Measurements from ENCODE around the gene GCSAML. TPM values are rescaled to one million over a fixed set of nuclear protein-coding genes. Genes with fewer than 3 reads are reported as not detected.

Gene GCSAML
- polyA plus RNA-seq, 4 donors: 0.07 to 0.81 (median 0.18) TPM; not detected in 1

GRCh38 chr1:247551721-247552120 is 2.8 kb downstream of the GCSAML start:
- Histone ChIP-seq H3K27me3 (ENCODE audit: control insufficient read depth in 3 of 3, insufficient read depth in 3 of 3, low read length in 3 of 3) (no peaks in the 10 kb centered on the region), H3K4me3 (ENCODE audit: low read depth in 1 of 3, low read length in 3 of 3) (no peak overlapping the region), H3K36me3 (ENCODE audit: control insufficient read depth in 3 of 3, insufficient read depth in 2 of 3, low read depth in 1 of 3, low read length in 3 of 3) (no peaks in the 10 kb centered on the region), H3K4me1 (ENCODE audit: control insufficient read depth in 3 of 3, insufficient read depth in 2 of 3, low read depth in 1 of 3, low read length in 2 of 3) (no peaks in the 10 kb centered on the region), H3K9me3 (ENCODE audit: control insufficient read depth in 2 of 2, insufficient read depth in 1 of 2, low read depth in 1 of 2, low read length in 1 of 2) (no peaks in the 10 kb centered on the region), H3K27ac (ENCODE audit: low read depth in 1 of 3, low read length in 2 of 3) (no peak overlapping the region)
- WGBS, 3 donors: 53 to 71% (median 62%) methylated on average over 1 of the region's 1 CpG
- no peak for FAIRE-seq
- no peak for DNase-seq

- Histone ChIP-seq H3K36me3 (ENCODE audit: control insufficient read depth in 3 of 3, insufficient read depth in 2 of 3, low read depth in 1 of 3, low read length in 3 of 3) (no peaks in the 10 kb centered on the region), H3K4me1 (ENCODE audit: control insufficient read depth in 3 of 3, insufficient read depth in 2 of 3, low read depth in 1 of 3, low read length in 2 of 3) (no peaks in the 10 kb centered on the region), H3K9me3 (ENCODE audit: control insufficient read depth in 2 of 2, insufficient read depth in 1 of 2, low read depth in 1 of 2, low read length in 1 of 2) (no peaks in the 10 kb centered on the region), H3K4me3 (ENCODE audit: low read depth in 1 of 3, low read length in 3 of 3) (no peak overlapping the region), H3K27ac (ENCODE audit: low read depth in 1 of 3, low read length in 2 of 3) (no peak overlapping the region), H3K27me3 (ENCODE audit: control insufficient read depth in 3 of 3, insufficient read depth in 3 of 3, low read length in 3 of 3) (no peaks in the 10 kb centered on the region)
- WGBS, 3 donors: 67 to 77% (median 73%) methylated on average over 2 of the region's 2 CpGs
- FAIRE-seq (no peak), DNase-seq (no peak)
Observed at GRCh38 chr1:247552231-247552630, 3.3 kb downstream of the GCSAML start.

GRCh38 chr1:247557926-247558674 is 9.2 kb downstream of the GCSAML start:
- Histone ChIP-seq H3K9me3 (ENCODE audit: control insufficient read depth in 2 of 2, insufficient read depth in 1 of 2, low read depth in 1 of 2, low read length in 1 of 2) (no peaks in the 10 kb centered on the region), H3K27ac (ENCODE audit: low read depth in 1 of 3, low read length in 2 of 3) (no peak overlapping the region), H3K4me1 (ENCODE audit: control insufficient read depth in 3 of 3, insufficient read depth in 2 of 3, low read depth in 1 of 3, low read length in 2 of 3) (no peaks in the 10 kb centered on the region), H3K27me3 (ENCODE audit: control insufficient read depth in 3 of 3, insufficient read depth in 3 of 3, low read length in 3 of 3) (no peaks in the 10 kb centered on the region), H3K36me3 (ENCODE audit: control insufficient read depth in 3 of 3, insufficient read depth in 2 of 3, low read depth in 1 of 3, low read length in 3 of 3) (no peaks in the 10 kb centered on the region), H3K4me3 (ENCODE audit: low read depth in 1 of 3, low read length in 3 of 3) (no peak overlapping the region)
- WGBS, 3 donors: 77 to 86% (median 83%) methylated on average over 2 of the region's 2 CpGs
- no peak for FAIRE-seq
- DNase-seq: no peak

- no peak for DNase-seq
- no peak for FAIRE-seq
- Histone ChIP-seq H3K27me3 (ENCODE audit: control insufficient read depth in 3 of 3, insufficient read depth in 3 of 3, low read length in 3 of 3) (no peaks in the 10 kb centered on the region), H3K27ac (ENCODE audit: low read depth in 1 of 3, low read length in 2 of 3) (no peak overlapping the region), H3K4me1 (ENCODE audit: control insufficient read depth in 3 of 3, insufficient read depth in 2 of 3, low read depth in 1 of 3, low read length in 2 of 3) (no peaks in the 10 kb centered on the region), H3K9me3 (ENCODE audit: control insufficient read depth in 2 of 2, insufficient read depth in 1 of 2, low read depth in 1 of 2, low read length in 1 of 2) (no peaks in the 10 kb centered on the region), H3K4me3 (ENCODE audit: low read depth in 1 of 3, low read length in 3 of 3) (no peak overlapping the region), H3K36me3 (ENCODE audit: control insufficient read depth in 3 of 3, insufficient read depth in 2 of 3, low read depth in 1 of 3, low read length in 3 of 3) (no peaks in the 10 kb centered on the region)
- 66 to 70% (median 68%) methylated on average over 10 of the region's 10 CpGs for WGBS, 3 donors
Observed at GRCh38 chr1:247561711-247562110, 12.8 kb downstream of the GCSAML start.

- Histone ChIP-seq H3K4me3 (ENCODE audit: low read depth in 1 of 3, low read length in 3 of 3) (no peak overlapping the region), H3K27me3 (ENCODE audit: control insufficient read depth in 3 of 3, insufficient read depth in 3 of 3, low read length in 3 of 3) (no peaks in the 10 kb centered on the region), H3K9me3 (ENCODE audit: control insufficient read depth in 2 of 2, insufficient read depth in 1 of 2, low read depth in 1 of 2, low read length in 1 of 2) (no peaks in the 10 kb centered on the region), H3K36me3 (ENCODE audit: control insufficient read depth in 3 of 3, insufficient read depth in 2 of 3, low read depth in 1 of 3, low read length in 3 of 3) (no peaks in the 10 kb centered on the region), H3K27ac (ENCODE audit: low read depth in 1 of 3, low read length in 2 of 3) (no peak overlapping the region), H3K4me1 (ENCODE audit: control insufficient read depth in 3 of 3, insufficient read depth in 2 of 3, low read depth in 1 of 3, low read length in 2 of 3) (no peaks in the 10 kb centered on the region)
- FAIRE-seq: no peak
- no peak for DNase-seq
- WGBS, 3 donors: 64 to 76% (median 73%) methylated on average over 9 of the region's 9 CpGs
Observed at GRCh38 chr1:247562198-247562597, 13.3 kb downstream of the GCSAML start.

- FAIRE-seq: no peak
- 36 to 61% (median 44%) methylated on average over 1 of the region's 1 CpG for WGBS, 3 donors
- H3K9me3 ChIP-seq (ENCODE audit: control insufficient read depth in 2 of 2, insufficient read depth in 1 of 2, low read depth in 1 of 2, low read length in 1 of 2): peaks cover 0 to 3% of the 10 kb centered on the region in 2 donors
- H3K27ac ChIP-seq (ENCODE audit: low read depth in 1 of 3, low read length in 2 of 3): no peak overlapping the region
- no peaks in the 10 kb centered on the region for H3K27me3 ChIP-seq (ENCODE audit: control insufficient read depth in 3 of 3, insufficient read depth in 3 of 3, low read length in 3 of 3)
- no peaks in the 10 kb centered on the region for H3K36me3 ChIP-seq (ENCODE audit: control insufficient read depth in 3 of 3, insufficient read depth in 2 of 3, low read depth in 1 of 3, low read length in 3 of 3)
- no peak overlapping the region for H3K4me3 ChIP-seq (ENCODE audit: low read depth in 1 of 3, low read length in 3 of 3)
- no peaks in the 10 kb centered on the region for H3K4me1 ChIP-seq (ENCODE audit: control insufficient read depth in 3 of 3, insufficient read depth in 2 of 3, low read depth in 1 of 3, low read length in 2 of 3)
- no peak for DNase-seq
Observed at GRCh38 chr1:247574236-247574635, 25.3 kb downstream of the GCSAML start.

GRCh38 chr1:247574664-247575063 is 25.7 kb downstream of the GCSAML start:
- no peak for FAIRE-seq
- Histone ChIP-seq H3K4me1 (ENCODE audit: control insufficient read depth in 3 of 3, insufficient read depth in 2 of 3, low read depth in 1 of 3, low read length in 2 of 3) (no peaks in the 10 kb centered on the region), H3K4me3 (ENCODE audit: low read depth in 1 of 3, low read length in 3 of 3) (no peak overlapping the region), H3K9me3 (ENCODE audit: control insufficient read depth in 2 of 2, insufficient read depth in 1 of 2, low read depth in 1 of 2, low read length in 1 of 2) (peaks cover 0 to 3% of the 10 kb centered on the region in 2 donors), H3K27ac (ENCODE audit: low read depth in 1 of 3, low read length in 2 of 3) (no peak overlapping the region), H3K27me3 (ENCODE audit: control insufficient read depth in 3 of 3, insufficient read depth in 3 of 3, low read length in 3 of 3) (no peaks in the 10 kb centered on the region), H3K36me3 (ENCODE audit: control insufficient read depth in 3 of 3, insufficient read depth in 2 of 3, low read depth in 1 of 3, low read length in 3 of 3) (no peaks in the 10 kb centered on the region)
- DNase-seq: no peak

GRCh38 chr1:247576514-247576913 is 27.6 kb downstream of the GCSAML start:
- Histone ChIP-seq H3K36me3 (ENCODE audit: control insufficient read depth in 3 of 3, insufficient read depth in 2 of 3, low read depth in 1 of 3, low read length in 3 of 3) (no peaks in the 10 kb centered on the region), H3K9me3 (ENCODE audit: control insufficient read depth in 2 of 2, insufficient read depth in 1 of 2, low read depth in 1 of 2, low read length in 1 of 2) (peaks cover 0 to 3% of the 10 kb centered on the region in 2 donors), H3K4me3 (ENCODE audit: low read depth in 1 of 3, low read length in 3 of 3) (no peak overlapping the region), H3K27me3 (ENCODE audit: control insufficient read depth in 3 of 3, insufficient read depth in 3 of 3, low read length in 3 of 3) (no peaks in the 10 kb centered on the region), H3K4me1 (ENCODE audit: control insufficient read depth in 3 of 3, insufficient read depth in 2 of 3, low read depth in 1 of 3, low read length in 2 of 3) (no peaks in the 10 kb centered on the region), H3K27ac (ENCODE audit: low read depth in 1 of 3, low read length in 2 of 3) (no peak overlapping the region)
- DNase-seq (peak in 1 of 2 donors; percentile 2), FAIRE-seq (no peak)
- WGBS, 3 donors: 50 to 51% (median 50%) methylated on average over 3 of the region's 3 CpGs

GRCh38 chr1:247578946-247579460 is 30.1 kb downstream of the GCSAML start:
- Histone ChIP-seq H3K4me3 (ENCODE audit: low read depth in 1 of 3, low read length in 3 of 3) (no peak overlapping the region), H3K27ac (ENCODE audit: low read depth in 1 of 3, low read length in 2 of 3) (no peak overlapping the region), H3K27me3 (ENCODE audit: control insufficient read depth in 3 of 3, insufficient read depth in 3 of 3, low read length in 3 of 3) (no peaks in the 10 kb centered on the region), H3K4me1 (ENCODE audit: control insufficient read depth in 3 of 3, insufficient read depth in 2 of 3, low read depth in 1 of 3, low read length in 2 of 3) (no peaks in the 10 kb centered on the region), H3K36me3 (ENCODE audit: control insufficient read depth in 3 of 3, insufficient read depth in 2 of 3, low read depth in 1 of 3, low read length in 3 of 3) (no peaks in the 10 kb centered on the region), H3K9me3 (ENCODE audit: control insufficient read depth in 2 of 2, insufficient read depth in 1 of 2, low read depth in 1 of 2, low read length in 1 of 2) (no peaks in the 10 kb centered on the region)
- 70 to 83% (median 77%) methylated on average over 5 of the region's 5 CpGs for WGBS, 3 donors
- no peak for DNase-seq
- no peak for FAIRE-seq
